SIG-M5 (cell line): Measurements from ENCODE around the gene MED16.

Experiments
- DNase-seq: peaks from one replicate; lab custom pipeline; 2025; lab: John Stamatoyannopoulos, UW

Gene MED16

DNA sequence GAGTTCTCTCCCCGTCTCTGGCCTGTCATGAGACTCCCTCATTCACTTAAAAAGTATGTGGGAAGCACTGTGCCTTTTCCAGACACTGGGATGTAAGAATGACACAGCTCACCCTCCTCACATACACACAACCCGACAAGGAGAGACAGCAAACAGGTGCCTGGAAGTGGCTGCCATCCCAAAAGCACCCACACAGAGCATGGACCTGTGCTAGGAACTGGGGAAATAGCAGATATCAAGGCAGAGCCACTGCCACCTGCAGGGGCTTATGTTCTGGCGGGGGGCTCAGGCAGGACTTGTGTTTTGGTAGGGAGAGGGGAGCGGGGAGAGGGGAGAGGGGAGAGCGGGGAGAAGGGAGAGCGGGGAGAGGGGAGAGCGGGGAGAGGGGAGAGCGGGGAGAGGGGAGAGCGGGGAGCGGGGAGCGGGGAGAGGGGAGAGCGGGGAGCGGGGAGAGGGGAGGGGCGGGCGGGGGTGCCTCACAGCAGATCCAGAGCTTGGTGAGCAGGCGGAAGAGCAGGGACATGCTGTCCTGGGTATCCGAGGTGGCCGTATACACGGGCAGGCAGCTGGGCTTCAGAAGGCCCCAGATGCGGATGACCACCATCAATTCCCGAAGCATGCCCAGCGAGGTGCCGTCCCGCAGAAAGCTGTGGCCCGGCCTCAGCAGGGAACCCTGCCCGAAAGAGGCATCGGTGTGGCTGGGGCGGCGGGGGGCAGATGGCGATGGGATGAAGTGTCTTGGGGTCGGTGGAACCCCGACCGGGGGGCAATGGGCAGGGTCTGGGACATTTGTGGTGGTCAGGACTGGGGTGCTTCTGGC, 21.3 kb downstream of the MED16 start:
- DNase-seq = no peak

DNA sequence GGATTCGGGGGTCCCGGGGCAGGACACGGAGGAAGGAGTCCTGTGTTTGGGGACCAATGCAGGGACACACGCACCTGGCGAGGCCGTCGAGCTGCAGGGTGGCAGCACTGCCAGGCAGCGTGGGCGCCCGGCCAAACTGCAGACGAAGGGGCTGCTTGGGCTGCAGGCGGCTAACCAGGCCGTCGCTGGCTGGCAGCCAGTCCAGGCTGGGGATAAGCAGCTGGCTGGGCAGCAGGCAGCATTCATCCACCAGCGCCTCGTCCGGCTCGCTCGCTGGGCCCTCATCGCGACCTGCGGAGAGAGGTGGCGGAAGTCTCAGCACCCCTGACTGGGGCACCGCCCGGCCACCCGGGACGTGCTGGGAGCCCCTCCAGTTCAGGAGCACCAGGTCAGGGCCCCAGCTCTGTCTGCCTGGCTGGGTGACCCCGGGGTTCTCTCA, 22.0 kb downstream of the MED16 start:
- no peak for DNase-seq

DNA sequence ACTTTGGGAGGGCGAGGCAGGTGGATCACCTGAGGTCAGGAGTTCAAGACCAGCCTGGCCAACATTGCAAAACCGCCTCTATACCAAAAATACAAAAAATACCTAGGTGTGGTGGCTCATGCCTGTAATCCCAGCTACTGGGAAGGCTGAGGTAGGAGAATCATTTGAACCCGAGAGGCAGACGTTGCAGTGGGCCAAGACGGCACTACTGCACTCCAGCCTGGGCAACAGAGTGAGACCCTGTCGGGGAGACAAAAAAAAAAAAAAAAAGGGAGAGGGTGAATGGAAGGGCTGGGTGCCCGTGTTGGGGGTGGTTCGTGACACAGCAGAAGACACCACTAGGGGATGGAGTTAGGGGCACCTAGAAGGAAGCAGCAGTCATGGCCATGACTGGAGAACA, 22.7 kb downstream of the MED16 start:
- no peak for DNase-seq

DNA sequence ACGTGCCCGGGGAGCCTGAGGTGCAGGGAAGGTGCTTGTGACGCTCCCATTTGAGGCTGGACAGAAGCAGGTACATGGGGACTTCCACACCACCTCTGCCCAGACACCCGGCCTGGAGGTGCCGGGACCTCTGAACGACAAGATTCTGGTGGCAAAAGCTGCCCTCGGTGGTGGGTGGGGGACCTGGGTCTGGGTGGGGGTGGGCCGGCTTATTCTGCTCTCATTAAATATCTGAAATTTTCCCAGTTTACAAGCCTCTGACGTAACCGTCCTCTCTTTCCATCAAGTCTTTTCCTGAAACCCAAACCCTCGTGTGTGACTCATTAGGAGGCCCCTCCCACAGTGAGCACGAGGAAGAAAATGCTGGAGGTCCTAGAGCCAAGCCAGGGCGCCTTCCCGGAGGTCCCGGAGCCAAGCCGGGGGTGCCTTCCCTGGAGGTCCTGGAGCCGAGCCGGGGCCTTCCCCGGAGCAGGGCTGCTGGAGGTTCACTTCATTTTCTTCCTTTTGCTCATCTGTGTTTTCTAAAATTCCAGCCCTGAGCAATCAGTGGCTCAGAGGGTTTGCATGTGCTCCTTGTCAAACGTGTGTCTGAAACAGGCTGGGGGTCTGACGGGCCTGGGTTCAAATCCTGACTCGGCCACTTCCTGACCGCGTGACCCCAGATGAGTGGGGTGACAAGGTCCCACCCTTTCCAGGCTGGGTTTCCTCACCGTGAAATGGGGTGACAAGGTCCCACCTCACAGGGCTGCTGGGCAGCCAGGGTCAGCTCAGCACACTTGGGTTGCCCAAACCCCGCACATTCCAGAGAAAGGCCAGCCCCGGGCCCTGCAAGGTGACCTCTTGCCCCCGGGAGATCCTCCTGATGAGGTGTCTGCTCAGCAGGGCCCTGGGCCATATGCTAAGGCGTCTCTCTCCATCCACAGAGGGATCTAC, 23.5 kb downstream of the MED16 start:
- no peak for DNase-seq

- DNase-seq = no peak
Measured at GRCh38 chr19:868458-869244, 24.3 kb downstream of the MED16 start.

GRCh38 chr19:867855-868457, 25.0 kb downstream of the MED16 start:
- no peak for DNase-seq

- DNase-seq = no peak
Measured at GRCh38 chr19:867301-867793, 25.6 kb downstream of the MED16 start.

DNA sequence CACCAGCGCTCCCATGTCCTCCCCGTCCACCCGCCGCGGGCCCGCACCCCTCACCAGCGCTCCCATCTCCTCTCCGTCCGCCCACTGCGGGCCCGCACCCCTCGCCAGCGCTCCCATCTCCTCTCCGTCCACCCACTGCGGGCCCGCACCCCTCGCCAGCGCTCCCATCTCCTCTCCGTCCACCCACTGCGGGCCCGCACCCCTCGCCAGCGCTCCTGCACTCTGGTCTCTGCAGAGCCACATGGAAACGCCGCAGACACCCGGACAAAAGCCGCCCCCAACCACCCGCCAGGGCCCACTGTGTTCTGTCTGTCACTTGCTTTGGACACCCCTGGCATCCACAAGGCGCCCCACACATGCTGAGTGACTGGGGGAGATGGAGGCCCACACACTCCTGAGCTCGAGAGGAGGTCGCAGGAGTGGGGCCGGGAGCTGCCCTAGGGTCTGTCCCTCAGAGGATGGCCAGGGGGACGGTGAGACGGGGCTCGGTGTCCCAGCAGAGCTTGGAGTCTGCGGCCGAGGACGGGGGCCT, 26.2 kb downstream of the MED16 start:
- DNase-seq = no peak

DNA sequence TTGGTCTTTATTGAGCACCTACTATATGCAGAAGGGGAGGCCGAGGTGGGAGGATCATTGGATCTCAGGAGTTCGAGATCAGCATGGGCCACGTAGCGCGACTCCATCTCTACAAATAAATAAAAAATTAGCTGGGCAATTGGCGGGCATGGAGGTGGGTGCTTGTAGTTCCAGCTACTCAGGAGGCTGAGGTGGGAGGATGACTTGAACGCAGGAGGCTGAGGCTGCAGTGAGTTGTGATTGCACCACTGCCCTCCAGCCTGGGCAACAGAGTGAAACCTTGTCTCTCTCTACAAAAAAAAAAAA, 29.7 kb downstream of the MED16 start:
- no peak for DNase-seq

- no peak for DNase-seq
Measured at GRCh38 chr19:862581-863314, 30.2 kb downstream of the MED16 start.

GRCh38 chr19:861756-862580, 31.0 kb downstream of the MED16 start:
- no peak for DNase-seq

GRCh38 chr19:861141-861755, 31.7 kb downstream of the MED16 start:
- no peak for DNase-seq

DNA sequence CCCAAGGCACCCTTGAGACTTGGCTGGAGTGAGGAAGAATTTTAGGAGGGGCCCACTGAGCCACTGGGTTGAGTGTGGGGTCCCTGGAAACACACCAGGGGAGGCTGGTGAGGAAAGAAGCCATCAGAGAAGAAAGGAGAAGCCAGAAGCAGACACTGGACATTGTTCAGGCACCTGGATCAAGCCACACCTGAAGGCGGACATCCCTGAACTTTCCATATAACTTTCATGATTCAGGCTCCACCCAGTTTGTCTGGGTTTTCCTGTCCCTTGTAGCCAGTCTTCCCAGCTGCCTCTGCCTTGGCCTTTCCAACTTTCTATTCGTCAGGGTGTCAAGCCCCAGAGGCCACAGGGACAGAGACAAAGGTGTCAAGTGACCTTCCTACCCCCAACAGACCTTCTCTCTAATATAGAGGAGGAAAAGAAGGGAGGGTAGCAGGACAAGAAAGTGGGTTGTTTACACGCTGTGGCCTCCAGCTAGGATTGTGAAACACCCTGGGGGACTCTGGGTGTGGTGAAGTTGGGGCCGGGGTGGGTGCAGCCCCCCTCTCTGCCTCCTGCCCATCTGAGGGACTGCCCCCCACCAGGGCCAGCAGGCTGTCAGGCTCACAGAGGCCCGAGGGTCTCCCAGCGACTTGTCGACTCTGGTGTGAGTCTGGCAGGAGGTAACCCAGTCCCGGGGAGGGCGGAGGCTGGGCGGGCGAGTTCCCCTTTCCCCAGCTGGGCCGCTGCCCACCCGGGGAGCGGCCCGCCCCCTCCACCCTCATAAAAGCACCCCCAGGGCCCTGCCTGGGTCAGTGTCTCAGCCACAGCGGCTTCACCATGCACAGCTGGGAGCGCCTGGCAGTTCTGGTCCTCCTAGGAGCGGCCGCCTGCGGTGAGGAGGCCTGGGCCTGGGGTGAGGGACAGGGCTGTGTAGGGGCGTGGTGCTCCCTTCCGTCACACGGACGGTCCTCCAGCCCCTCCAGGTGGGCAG, 33.8 kb downstream of the MED16 start, which contains the start of gene CFD:
CFD (plus strand) TSS at position 797 of the 976 bp plus-strand sequence; CDS start at position 823, 26 bp downstream.
- DNase-seq = no peak

- DNase-seq = no peak
Measured at GRCh38 chr19:858284-858683, 34.7 kb downstream of the MED16 start.

DNA sequence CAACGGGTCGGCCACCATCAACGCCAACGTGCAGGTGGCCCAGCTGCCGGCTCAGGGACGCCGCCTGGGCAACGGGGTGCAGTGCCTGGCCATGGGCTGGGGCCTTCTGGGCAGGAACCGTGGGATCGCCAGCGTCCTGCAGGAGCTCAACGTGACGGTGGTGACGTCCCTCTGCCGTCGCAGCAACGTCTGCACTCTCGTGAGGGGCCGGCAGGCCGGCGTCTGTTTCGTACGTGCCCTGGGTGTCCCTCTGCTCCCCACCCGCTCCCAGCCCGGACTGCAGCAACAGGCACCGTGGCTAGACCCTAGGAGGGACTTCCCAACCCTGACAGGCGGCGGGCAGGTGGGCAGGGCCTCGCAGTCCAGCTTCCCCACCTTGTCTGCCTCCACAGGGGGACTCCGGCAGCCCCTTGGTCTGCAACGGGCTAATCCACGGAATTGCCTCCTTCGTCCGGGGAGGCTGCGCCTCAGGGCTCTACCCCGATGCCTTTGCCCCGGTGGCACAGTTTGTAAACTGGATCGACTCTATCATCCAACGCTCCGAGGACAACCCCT, 37.3 kb downstream of the MED16 start:
- no peak for DNase-seq

- no peak for DNase-seq
Measured at GRCh38 chr19:855142-855541, 37.8 kb downstream of the MED16 start.

- DNase-seq = no peak
Measured at GRCh38 chr19:854549-854948, 38.4 kb downstream of the MED16 start.
